Measurements from ENCODE around the gene CCNJL.

DNA sequence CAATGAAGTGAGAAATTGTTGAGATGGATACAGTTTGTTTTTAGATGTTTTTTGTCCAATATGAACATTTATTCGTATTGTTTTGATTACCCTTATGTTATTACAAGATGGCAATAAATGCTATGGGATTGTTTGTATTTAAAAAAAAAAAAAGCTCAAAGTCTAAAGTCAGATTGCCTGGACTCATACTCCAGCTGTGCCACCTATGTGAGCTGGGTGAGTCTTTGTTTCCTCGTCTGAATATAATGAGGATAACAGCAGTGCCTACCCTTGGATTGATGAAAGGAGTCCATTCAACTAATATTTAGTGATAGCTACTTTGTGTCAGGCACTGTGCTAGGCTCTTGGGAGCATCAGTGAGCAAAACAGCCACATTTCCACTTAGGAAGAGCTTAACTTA, 14.6 kb upstream of the CCNJL start:
- TF ChIP-seq, protein P1, sequence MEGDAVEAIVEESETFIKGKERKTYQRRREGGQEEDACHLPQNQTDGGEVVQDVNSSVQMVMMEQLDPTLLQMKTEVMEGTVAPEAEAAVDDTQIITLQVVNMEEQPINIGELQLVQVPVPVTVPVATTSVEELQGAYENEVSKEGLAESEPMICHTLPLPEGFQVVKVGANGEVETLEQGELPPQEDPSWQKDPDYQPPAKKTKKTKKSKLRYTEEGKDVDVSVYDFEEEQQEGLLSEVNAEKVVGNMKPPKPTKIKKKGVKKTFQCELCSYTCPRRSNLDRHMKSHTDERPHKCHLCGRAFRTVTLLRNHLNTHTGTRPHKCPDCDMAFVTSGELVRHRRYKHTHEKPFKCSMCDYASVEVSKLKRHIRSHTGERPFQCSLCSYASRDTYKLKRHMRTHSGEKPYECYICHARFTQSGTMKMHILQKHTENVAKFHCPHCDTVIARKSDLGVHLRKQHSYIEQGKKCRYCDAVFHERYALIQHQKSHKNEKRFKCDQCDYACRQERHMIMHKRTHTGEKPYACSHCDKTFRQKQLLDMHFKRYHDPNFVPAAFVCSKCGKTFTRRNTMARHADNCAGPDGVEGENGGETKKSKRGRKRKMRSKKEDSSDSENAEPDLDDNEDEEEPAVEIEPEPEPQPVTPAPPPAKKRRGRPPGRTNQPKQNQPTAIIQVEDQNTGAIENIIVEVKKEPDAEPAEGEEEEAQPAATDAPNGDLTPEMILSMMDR (conservative IDR thresholded peaks at IDR 0.05; ENCODE audit: low read depth in 2 of 2), result no peak
- no peak for TF ChIP-seq POLR2AphosphoS5 (IDR thresholded peaks at IDR 0.05; ENCODE audit: low read depth)
- TF ChIP-seq CREB1 (CRISPR knock-in tag; IDR thresholded peaks at IDR 0.05; ENCODE audit: low read depth), result no peak
- no peak for TF ChIP-seq STAT1 (IDR thresholded peaks at IDR 0.05; ENCODE audit: unreplicated experiment)
- TF ChIP-seq EZH2 (IDR thresholded peaks at IDR 0.05; ENCODE audit: low read depth, unreplicated experiment), result no peak
- TF ChIP-seq ZNF331 (CRISPR knock-in tag; IDR thresholded peaks at IDR 0.05; ENCODE audit: low read depth), result no peak
- no peak for TF ChIP-seq JUNB (IDR thresholded peaks at IDR 0.05; ENCODE audit: unreplicated experiment)
- TF ChIP-seq EZH2phosphoT487 (IDR thresholded peaks at IDR 0.05; ENCODE audit: unreplicated experiment), result no peak
- TF ChIP-seq, protein P2, sequence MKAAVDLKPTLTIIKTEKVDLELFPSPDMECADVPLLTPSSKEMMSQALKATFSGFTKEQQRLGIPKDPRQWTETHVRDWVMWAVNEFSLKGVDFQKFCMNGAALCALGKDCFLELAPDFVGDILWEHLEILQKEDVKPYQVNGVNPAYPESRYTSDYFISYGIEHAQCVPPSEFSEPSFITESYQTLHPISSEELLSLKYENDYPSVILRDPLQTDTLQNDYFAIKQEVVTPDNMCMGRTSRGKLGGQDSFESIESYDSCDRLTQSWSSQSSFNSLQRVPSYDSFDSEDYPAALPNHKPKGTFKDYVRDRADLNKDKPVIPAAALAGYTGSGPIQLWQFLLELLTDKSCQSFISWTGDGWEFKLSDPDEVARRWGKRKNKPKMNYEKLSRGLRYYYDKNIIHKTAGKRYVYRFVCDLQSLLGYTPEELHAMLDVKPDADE (IDR thresholded peaks at IDR 0.05), result no peak
